ENCODE data around the gene IFFO2.

- TF ChIP-seq CTCF (IDR thresholded peaks at IDR 0.05; ENCODE audit: low read length) (0 out of 2 replicates have a peak, but pooled peaks have one; percentile 11), EZH2phosphoT487 (IDR thresholded peaks at IDR 0.05; ENCODE audit: low read length) (no peak), EZH2 (optimal IDR thresholded peaks at IDR 0.05; ENCODE audit: low read depth, low read length) (no peak)
These were observed 6.6 kb downstream of the IFFO2 start for GRCh38 chr1:18949686-18950400.

All from MM.1S (cell line).